ENCODE results near the gene RPS27L.
"Not testable (repeated sequence)": the region's sequence is repeated elsewhere in the genome, so short reads cannot be mapped to it uniquely, and the experiment has no call there.

RPS27L gene

GRCh38 chr15:63135281-63135680 is 22.0 kb downstream of the RPS27L start:
- DNase-seq = no peak

- no peak for DNase-seq
These were observed 22.9 kb downstream of the RPS27L start for GRCh38 chr15:63134245-63134985.

DNA sequence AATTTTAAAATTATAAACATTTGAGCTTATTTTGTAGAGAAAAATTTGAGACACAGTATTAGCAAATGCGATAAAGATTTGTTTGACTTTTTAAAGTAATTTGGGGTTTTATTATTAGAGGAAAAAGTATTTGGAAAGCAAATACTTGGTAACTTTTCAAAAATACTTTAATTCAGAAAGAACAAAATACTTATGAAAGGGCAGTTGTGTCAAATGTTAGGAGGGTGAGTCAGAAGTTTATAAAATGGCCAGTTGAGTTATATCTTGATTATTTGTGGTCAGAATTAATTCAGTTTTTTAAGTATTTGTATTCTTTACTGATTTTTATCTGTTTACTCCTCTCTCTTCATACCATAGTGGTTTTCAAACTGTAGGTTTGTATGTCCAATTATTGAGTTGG is 23.5 kb downstream of the RPS27L start:
- DNase-seq = no peak

DNA sequence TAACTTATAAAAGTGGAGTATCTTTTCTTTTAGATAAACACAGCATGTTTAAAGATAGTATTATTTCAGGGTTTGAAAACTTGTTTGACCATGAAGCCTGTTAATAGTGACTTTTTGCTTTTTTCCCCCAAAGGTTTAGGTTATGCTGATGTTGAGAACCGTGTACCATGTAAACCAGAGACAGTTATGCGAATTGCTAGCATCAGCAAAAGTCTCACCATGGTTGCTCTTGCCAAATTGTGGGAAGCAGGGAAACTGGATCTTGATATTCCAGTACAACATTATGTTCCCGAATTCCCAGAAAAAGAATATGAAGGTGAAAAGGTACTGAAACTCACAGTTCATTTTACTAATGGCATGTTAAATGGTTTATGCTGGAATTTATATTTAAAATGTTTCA is 30.6 kb downstream of the RPS27L start:
- DNase-seq = no peak

DNA sequence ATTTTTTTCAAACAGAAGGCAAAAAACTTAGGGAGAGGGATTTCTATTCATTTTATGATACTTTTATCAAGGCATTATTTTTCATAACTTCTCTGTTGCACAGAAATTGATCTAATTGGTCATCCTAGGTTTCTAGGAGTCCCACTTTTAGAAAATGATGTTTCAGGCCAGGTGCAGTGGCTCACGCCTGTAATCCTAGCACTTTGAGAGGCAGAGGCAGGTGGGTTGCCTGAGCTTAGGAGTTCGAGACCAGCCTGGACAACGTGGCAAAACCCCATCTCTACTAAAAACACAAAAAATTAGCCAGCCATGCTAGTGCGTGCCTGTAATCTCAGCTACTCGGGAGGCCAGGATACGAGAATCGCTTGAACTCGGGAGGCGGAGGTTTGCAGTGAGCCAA is 32.8 kb downstream of the RPS27L start:
- DNase-seq = no peak

DNA sequence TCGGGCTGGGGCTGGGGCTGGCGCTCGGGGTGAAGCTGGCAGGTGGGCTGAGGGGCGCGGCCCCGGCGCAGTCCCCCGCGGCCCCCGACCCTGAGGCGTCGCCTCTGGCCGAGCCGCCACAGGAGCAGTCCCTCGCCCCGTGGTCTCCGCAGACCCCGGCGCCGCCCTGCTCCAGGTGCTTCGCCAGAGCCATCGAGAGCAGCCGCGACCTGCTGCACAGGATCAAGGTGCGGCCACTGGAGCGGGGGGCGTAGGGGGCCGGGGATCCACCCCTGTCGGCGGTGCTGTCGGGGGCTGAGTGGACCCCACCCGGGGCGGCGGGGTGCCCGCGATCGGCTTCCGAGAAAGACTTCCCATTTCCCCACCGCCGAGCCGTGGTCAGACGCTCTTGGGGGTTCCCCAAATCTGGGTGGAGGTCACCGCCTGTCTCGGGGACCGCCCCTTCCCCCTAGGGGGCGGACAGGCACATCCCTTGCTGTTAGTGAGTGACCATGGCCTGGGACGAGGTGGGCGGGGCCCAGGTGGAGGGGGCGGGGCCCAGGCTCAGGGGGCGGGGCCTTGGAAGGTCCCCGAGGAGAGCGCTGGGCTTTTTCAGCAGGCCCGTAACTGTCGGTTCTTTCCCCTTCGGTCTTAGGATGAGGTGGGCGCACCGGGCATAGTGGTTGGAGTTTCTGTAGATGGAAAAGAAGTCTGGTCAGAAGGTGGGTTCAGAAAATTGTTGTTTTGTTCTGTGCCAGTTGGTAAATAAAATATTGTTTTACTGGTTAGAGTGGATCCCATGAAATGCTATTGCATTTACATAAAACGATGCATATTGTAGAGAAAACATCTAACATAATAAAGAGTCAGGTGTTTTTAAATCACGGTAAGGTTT is 35.0 kb downstream of the RPS27L start:
- peak; percentile 6 for DNase-seq

- DNase-seq = peak; percentile 56
These were observed 35.8 kb downstream of the RPS27L start, which contains the start of gene LACTB for GRCh38 chr15:63121382-63122001. Gene LACTB, plus strand, starts transcription at chr15:63121861. Its CDS starts 11 bp downstream, at chr15:63121872.

DNA sequence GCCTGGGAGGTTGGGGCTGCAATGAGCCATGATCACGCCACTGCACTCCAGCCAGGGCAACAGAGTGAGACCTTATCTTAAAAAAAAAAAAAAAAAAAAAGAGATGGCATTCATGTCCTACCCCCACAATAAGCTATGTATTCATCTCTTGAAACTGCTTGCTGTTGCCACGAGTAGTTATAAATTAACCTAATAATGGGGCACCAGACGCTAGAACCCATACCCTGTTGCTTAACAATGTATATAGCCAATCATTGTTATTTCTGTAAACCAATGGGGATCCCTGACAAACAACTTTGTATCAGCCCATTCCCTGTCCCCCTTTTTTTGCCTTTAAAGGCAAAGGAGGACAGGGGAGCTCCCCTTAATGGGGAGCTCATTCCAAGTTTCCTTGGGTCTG is 38.4 kb downstream of the RPS27L start:
- DNase-seq = no peak

DNA sequence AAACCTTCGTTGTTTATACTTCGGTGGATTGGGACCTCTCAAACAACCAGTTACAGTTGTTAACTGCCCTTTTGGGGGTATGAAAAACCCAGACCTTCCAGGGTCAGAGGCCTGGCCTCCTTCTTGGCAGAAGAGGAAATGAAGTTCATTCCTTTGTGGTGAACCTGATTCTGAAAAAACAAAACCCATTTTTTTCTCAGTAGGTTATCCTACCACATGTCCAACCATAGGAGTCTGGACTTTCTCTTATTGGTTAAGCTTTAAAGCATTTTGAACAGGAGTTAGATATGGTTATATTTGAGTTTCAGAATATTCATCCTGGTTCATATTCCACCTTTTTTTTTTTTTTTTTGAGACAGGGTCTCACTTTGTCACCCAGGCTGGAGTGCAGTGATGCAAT is 42.8 kb downstream of the RPS27L start:
- no peak for DNase-seq

GRCh38 chr15:63112871-63113270 is 44.4 kb downstream of the RPS27L start:
- no peak for DNase-seq

DNA sequence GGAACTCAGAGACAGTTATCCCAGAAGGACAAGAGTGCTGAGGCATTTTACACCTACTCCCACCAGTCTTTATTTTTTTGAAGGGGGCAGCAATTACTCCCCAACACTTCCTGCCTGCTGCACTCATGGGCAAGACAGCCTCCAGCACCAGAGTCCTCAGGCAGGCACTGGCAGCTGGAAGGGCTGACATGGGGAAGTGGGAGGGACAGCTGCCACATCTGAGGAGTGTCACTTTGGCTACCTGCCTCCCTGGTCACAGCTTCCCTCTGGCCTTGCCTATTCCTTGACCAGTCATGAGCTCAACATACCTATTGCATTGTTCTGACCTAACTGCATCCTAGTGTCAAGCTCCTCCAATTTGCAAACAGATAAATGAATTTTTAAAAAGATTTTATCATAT is 45.8 kb downstream of the RPS27L start:
- DNase-seq = no peak

DNA sequence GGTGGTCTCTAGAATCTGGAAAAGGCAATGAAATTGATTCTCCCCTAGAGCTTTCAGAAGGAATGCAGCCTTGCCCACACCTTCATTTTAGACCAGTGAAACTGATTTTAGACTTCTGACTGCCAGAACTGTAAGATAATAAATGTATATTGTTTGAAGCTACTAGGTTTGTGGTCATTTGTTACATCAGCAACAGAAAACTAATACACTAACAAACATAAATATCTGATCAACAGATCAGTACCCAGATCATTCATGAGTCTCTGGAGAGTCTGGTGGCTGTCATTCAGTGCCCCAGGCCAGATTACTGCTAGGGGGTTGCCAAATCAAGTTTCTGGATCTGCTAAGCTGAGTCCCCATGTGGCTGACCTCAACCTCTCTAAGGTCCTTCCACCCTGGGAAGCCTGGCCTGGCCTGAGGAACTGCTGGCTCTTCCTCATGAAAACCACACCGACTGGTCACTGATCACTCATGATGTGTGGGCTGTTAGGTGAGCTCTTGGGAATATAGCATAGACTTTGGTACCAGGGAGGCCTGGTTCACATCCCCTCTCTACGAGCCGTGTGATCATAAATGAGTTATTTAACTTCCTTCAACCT is 46.8 kb downstream of the RPS27L start:
- no peak for DNase-seq

DNA sequence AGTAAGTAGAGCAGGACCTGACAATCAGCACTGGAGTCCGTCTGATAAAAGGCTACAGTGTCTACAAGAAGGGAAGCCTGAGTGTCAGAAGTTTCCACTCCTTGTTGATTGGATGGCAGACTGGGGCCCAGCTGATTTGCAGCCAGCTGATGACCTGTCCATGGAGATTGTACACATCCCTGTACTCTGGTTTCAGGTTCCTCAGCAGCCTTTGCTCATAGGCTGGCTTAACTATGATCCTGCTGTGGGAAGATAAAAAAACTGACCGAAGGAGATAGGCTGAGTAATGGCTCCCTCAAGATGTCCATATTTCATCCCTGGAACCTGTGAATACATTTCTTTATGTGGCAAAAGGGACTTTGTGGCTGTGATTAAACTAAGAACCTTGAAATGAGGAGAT is 47.4 kb downstream of the RPS27L start:
- DNase-seq = no peak

DNA sequence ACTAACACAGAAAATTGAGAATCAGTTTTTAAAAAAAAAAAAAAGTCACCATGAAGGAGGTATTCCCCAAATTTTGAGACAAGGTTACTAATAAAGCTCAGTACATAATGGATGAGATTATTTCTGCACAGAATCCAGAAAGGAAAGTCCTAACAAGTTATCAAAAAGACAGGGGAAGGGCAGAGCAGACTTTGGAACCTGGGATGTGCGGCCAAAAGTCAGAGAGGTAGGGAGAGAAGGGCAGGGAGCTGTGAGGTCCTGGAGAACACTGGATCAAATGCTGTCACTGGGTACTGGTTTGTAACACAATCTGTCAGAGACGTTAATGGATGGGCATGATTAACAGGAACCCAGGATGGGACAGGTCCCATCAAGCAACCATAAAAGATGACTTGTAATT is 47.8 kb downstream of the RPS27L start:
- DNase-seq = no peak

- DNase-seq = no peak
These were observed 49.3 kb downstream of the RPS27L start for GRCh38 chr15:63107895-63108546.

- not testable (repeated sequence) for DNase-seq
These were observed 51.9 kb downstream of the RPS27L start for GRCh38 chr15:63105354-63105753.

- no peak for DNase-seq
These were observed 52.5 kb downstream of the RPS27L start for GRCh38 chr15:63104727-63105126.

GRCh38 chr15:63103416-63103815 is 53.9 kb downstream of the RPS27L start:
- DNase-seq = no peak

DNA sequence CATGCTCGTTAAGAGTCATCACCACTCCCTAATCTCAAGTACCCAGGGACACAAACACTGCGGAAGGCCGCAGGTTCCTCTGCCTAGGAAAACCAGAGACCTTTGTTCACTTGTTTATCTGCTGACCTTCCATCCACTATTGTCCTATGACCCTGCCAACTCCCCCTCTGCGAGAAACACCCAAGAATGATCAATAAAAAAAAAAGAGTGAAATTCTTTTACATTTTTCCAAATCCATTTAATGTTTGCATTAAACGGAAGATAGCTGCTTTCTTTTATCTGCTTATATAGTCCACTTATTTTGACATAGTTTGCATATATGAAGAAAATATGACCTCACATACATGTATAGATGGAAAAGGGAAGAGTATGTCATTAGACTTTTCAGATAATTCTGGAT is 57.7 kb downstream of the RPS27L start:
- not testable (repeated sequence) for DNase-seq

DNA sequence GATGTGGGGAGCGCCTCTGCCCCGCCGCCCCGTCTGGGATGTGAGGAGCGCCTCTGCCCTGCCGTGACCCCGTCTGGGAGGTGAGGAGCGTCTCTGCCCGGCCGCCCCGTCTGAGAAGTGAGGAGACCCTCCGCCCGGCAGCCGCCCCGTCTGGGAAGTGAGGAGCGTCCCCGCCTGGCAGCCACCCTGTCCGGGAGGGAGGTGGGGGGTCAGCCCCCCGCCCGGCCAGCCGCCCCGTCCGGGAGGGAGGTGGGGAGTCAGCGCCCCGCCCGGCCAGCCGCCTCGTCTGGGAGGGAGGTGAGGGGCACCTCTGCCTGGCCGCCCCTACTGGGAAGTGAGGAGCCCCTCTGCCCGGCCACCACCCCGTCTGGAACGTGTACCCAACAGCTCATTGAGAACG is 58.4 kb downstream of the RPS27L start:
- not testable (repeated sequence) for DNase-seq
